Esophagus muscularis mucosa (tissue), 4 donors: ENCODE measurements around the gene ZFP14. TPM values are rescaled to one million over a fixed set of nuclear protein-coding genes. Genes with fewer than 3 reads are reported as not detected.

ENCODE experiments used
- DNase-seq: peaks from one replicate; pipeline ENCODE4 v3.0.0-alpha.2; 2017; ENCODE audit errors: extremely low spot score
- H3K27ac ChIP-seq, 4 donors: fragments of 200-600 bp; sonication (generic); replicated peaks in 1 of 4; 1 replicate in 3 of 4; 2 replicates in 1 of 4; pipeline ENCODE4 v1.5.1; 2016 to 2019; ENCODE audit warnings: mild to moderate bottlenecking in 1 of 4
- H3K27me3 ChIP-seq, 4 donors: fragments of 200-600 bp; sonication (generic); one replicate each; pipeline versions ENCODE4 v1.5.1 to v1.6.0; 2016 to 2019
- H3K36me3 ChIP-seq, 4 donors: fragments of 200-600 bp; sonication (generic); one replicate each; pipeline ENCODE4 v1.5.1; 2016 to 2019
- H3K4me1 ChIP-seq, 4 donors: fragments of 200-600 bp; sonication (generic); one replicate each; pipeline ENCODE4 v1.5.1; 2016 to 2019
- H3K4me3 ChIP-seq, 4 donors: fragments of 200-600 bp; sonication (generic); 1 replicate in 2 of 4; 2 replicates in 2 of 4; pipeline ENCODE4 v1.5.1; 2016 to 2019; ENCODE audit warnings: mild to moderate bottlenecking in 4 of 4, moderate library complexity in 1 of 4
- H3K9me3 ChIP-seq, 4 donors: fragments of 200-600 bp; sonication (generic); 1 replicate in 3 of 4; 2 replicates in 1 of 4; pipeline ENCODE4 v1.5.1; 2016 to 2019
- CTCF ChIP-seq, 3 experiments: fragments of 200-600 bp in 2 of 3; fragments of 450-650 bp in 1 of 3; sonication (generic) in 2 of 3; IDR thresholded peaks; one replicate each; pipeline ENCODE4 v1.5.1; 2017 to 2019; ENCODE audit warnings: antibody characterized with exemption in 3 of 3, mild to moderate bottlenecking in 2 of 3, moderate library complexity in 1 of 3
- EP300 ChIP-seq: sonication (generic); formaldehyde crosslinking; IDR thresholded peaks from one replicate; pipeline ENCODE4 v1.6.1; 2017; ENCODE audit warnings: antibody characterized with exemption
- POLR2A ChIP-seq: fragments of 450-650 bp; IDR thresholded peaks from one replicate; pipeline ENCODE4 v1.6.1; 2017; ENCODE audit warnings: antibody characterized with exemption, moderate library complexity, mild to moderate bottlenecking, low read depth
- POLR2AphosphoS5 ChIP-seq, 2 donors: sonication (generic); formaldehyde crosslinking; IDR thresholded peaks; one replicate each; pipeline ENCODE4 v1.6.1; 2017; ENCODE audit warnings: antibody characterized with exemption in 2 of 2
- WGBS: methylation state at CpG from one replicate; pipeline ENCODE4 v1.1.5; 2018; 5-methylcytosine and 5-hydroxymethylcytosine counted together
- intact Hi-C: fragments of 100-400 bp; cut with DNase I; formaldehyde crosslinking; loops from one replicate; pipeline ENCODE4 v1.15.1; 2023
- total RNA-seq, 4 donors: library from RNA; depleted of rRNA; stranded (reverse); fragments of >200 nt; gene quantifications; one replicate each; pipeline versions ENCODE4 v1.1.0 to v1.2.1, GENCODE V29; 2016

The ZFP14 gene
- total RNA-seq, 4 donors from 2014 or later, result 2.5 to 5.8 (median 4.1) TPM

- intact Hi-C loops, result no loop called here
- no peak for TF ChIP-seq CTCF (IDR thresholded peaks at IDR 0.05)
- TF ChIP-seq POLR2A, result no peak
- no peak for TF ChIP-seq EP300
- TF ChIP-seq POLR2AphosphoS5 (IDR thresholded peaks at IDR 0.05), result no peak
- Histone ChIP-seq H3K36me3 (peaks cover 54 to 100% (median 87%) of the 10 kb centered on the region in 4 donors), H3K27ac (no peak overlapping the region), H3K27me3 (no peaks in the 10 kb centered on the region), H3K9me3 (peaks cover 0 to 10% (median 4%) of the 10 kb centered on the region in 4 donors), H3K4me3 (no peak overlapping the region), H3K4me1 (no peaks in the 10 kb centered on the region)
- DNase-seq, result no peak
- 94% methylated on average over 7 of the region's 7 CpGs for WGBS
These were observed 22.5 kb upstream of the ZFP14 start for GRCh38 chr19:36401475-36401874.

- no peak overlapping the region for H3K27ac ChIP-seq
- 90% methylated on average over 3 of the region's 3 CpGs for WGBS
- no peaks in the 10 kb centered on the region for H3K27me3 ChIP-seq
- TF ChIP-seq EP300 (no peak), POLR2AphosphoS5 (IDR thresholded peaks at IDR 0.05) (no peak), POLR2A (no peak), CTCF (IDR thresholded peaks at IDR 0.05) (no peak)
- intact Hi-C loops, result no loop called here
- no peak overlapping the region for H3K4me3 ChIP-seq
- no peaks in the 10 kb centered on the region for H3K4me1 ChIP-seq
- DNase-seq, result no peak
- H3K36me3 ChIP-seq, result peaks cover 48 to 100% (median 85%) of the 10 kb centered on the region in 4 donors
- H3K9me3 ChIP-seq, result peaks cover 2 to 31% (median 23%) of the 10 kb centered on the region in 4 donors
These were observed 19.6 kb upstream of the ZFP14 start for GRCh38 chr19:36398571-36398970.

- no peak for DNase-seq
- peaks cover 33 to 69% (median 56%) of the 10 kb centered on the region in 4 donors for H3K36me3 ChIP-seq
- TF ChIP-seq EP300 (no peak), CTCF (IDR thresholded peaks at IDR 0.05) (no peak), POLR2A (no peak), POLR2AphosphoS5 (IDR thresholded peaks at IDR 0.05) (no peak)
- no peaks in the 10 kb centered on the region for H3K27me3 ChIP-seq
- peaks cover 11 to 72% (median 57%) of the 10 kb centered on the region in 4 donors for H3K9me3 ChIP-seq
- no peak overlapping the region for H3K4me3 ChIP-seq
- 99% methylated on average over 11 of the region's 11 CpGs for WGBS
- H3K27ac ChIP-seq, result no peak overlapping the region
- H3K4me1 ChIP-seq, result no peaks in the 10 kb centered on the region
- intact Hi-C loops, result no loop called here
These were observed 14.1 kb upstream of the ZFP14 start for GRCh38 chr19:36392916-36393673.

- H3K4me1 ChIP-seq, result peaks cover 11 to 27% (median 23%) of the 10 kb centered on the region in 4 donors
- H3K36me3 ChIP-seq, result no peaks in the 10 kb centered on the region
- no peaks in the 10 kb centered on the region for H3K9me3 ChIP-seq
- intact Hi-C loops, result loop anchor here (2.0 kb wide), 1 partner anchor 147 kb away; no protein-coding TSS in a partner anchor
- no peaks in the 10 kb centered on the region for H3K27me3 ChIP-seq
- peak overlapping the region; percentile 84 to 88 (median 86) for H3K27ac ChIP-seq
- WGBS, result 62% methylated on average over 10 of the region's 10 CpGs
- H3K4me3 ChIP-seq, result peak overlapping the region; percentile 72 to 90 (median 74)
- no peak for DNase-seq
- TF ChIP-seq EP300 (no peak), CTCF (IDR thresholded peaks at IDR 0.05) (no peak), POLR2AphosphoS5 (IDR thresholded peaks at IDR 0.05) (no peak), POLR2A (no peak)
These were observed 464 bp upstream of the ZFP14 start for GRCh38 chr19:36379510-36379819.
